8988T (cell line): Measurements from ENCODE around the gene RASGRP4.
"Not testable (repeated sequence)": the region's sequence is repeated elsewhere in the genome, so short reads cannot be mapped to it uniquely, and the experiment has no call there.

ENCODE experiments used
- DNase-seq: peaks from one replicate; pipeline ENCODE4 v3.0.0; 2011

RASGRP4 gene

DNA sequence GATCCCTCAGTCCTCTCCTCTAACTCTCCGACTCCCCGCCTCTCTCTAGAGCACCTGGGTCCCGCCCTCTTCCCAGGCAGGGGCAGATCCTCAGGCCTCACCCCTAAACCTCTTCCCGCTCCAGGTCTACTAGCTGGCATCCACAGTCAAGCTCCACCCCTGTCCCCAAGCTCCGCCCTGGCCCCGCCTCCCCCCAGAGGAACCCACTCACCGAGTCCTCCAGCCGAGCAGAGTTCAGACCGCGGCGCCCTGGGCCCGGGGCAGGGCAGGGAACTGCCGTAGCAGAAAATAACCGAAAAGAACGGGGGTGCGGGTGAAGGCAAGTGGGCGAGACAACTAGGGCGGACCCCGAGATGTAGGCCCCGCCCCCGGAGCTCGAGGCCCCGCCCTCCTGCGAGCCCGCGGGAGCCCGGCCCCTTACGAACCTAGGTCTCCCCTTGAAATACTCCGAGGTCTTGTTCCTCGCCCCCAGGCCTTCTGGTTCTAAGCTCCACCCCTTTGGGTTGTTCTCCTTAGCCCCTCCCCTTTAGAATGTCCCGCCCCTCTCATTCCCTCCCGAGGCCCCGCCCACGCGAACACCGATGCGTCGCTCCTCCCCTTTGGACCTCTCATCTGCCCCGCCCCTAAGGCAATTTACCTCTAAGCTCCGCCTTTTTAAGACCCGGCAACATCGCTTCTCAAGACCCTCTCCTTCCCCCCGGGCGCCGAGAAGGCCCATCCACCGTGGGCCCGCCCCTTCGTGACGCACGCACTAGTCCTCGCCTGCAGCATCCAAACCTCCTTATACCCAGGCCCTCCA is 38.3 kb downstream of the RASGRP4 start, which contains the start of gene GGN:
Gene GGN, minus strand, starts transcription at position 485 of the 799 bp plus-strand sequence. CDS start 773 bp downstream, outside the sequence.
- peak; percentile 100 for DNase-seq

DNA sequence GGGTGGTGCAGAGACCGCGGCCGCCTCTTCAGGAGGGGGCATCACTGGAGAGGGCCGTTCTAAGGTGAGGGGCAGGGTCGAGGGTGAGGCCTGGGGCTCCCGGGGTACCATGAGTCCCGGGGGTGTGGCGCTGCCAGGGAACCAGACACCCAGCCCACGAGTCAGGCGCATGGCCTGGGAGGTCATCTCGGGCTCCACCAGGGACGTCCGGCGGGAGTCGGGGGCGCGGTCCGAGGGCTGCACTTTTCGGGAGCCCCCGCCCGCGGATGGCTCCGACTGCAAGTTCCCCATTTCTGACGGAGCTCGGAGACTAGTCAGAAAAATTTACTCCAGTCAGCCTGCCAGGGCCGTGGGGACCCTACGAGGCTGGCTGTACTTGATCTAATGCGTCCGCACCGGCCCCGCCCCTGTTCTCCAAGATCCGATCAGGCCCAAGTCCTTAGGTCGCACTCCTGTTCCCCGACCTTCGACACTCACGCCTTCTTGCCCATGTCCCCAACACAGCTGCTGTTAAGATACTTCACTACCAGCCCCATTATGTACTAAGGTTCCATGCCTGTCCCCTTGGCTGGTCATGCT is 39.0 kb downstream of the RASGRP4 start:
- no peak for DNase-seq

DNA sequence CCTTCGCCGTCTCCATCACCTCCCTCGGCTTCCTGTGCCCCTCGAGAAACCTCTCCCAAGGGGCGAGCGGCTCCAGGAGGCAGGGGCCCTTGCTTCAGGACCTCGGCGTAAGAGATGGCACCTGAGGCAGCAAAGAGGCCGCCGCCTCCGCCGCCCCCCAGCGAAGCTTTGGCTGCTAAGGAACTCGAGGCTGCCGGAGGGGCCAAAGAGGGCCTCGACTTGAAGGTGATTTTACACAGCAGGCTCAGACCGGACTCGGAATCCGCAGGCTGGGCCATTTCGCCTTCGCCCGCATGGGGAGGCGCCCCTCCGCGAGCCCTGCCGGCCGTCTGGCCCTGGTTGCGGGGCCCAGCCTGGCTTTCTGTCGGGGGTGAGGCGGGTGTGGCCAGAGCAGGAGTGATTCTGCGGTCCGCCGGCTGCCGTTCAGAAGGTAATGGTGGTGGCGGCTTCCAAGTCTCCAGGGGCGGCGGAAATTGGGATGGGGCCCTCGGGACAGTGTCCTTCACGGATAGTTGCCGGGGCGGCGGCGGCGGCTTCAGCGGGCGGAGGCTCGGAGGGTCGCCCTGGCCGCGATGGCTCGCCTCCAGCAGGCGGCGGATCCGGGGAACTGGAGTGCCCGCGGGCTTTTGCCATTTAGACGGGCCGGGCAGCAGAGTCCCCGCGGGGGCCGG is 39.6 kb downstream of the RASGRP4 start:
- DNase-seq, result no peak

DNA sequence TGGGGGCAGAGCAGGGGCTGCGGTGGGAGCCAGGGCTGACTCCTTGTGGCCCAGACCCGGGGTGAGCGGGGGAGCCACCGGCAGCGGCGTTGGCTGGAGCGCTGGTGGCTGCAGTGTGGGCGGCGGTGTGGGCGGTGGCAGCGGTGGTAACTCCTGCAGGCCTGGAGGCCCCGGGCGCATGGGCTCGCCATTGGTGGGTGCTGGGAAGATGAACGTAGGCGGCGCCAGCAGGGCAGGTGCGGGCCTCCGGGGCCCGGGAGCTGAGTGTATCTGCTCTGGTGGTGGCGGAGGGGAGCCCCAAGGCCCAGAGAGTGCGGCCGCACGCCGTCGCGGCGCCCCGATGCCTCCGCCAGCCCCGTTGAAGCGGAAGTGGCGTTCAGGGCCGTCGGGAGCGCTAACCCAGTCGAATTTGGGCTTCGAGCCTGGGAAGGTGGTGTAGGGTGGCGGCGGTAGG is 40.2 kb downstream of the RASGRP4 start:
- no peak for DNase-seq

DNA sequence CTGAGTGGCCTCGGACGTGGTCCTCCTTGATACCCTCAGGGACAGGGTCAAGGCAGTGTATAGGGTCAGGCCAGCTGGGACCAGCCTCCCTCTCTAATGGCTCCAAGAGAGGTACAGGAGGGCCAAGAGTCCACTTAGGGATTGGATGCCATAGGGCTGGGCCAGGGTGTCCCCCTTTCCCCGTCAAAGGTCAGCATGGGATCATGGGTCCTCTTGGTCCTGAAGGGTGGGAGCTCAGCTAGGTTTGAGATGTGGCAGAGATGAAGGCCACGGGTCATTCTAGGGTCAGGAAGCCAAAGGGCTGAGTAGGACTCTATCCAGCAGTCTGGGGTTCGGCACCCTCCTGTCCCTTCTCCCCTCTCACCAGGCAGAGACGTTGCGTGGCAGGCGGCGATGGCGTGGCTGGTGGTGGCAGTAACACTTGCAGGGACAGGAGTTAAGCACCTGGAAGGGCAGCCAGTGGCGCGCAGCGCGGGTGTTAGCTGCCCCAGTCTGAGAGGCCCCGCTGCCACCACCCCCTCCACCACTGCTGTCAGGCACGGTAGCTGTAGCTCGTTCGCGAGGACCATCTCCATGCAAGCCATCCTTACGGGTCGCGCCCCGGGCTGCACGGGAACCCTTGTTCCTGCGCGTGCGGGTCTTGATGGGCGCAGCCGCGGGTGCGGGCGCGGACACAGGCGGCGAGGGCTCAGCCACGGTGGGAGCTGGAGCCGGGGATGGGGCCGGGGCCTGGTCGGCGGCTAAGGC is 40.8 kb downstream of the RASGRP4 start:
- DNase-seq, result no peak

DNA sequence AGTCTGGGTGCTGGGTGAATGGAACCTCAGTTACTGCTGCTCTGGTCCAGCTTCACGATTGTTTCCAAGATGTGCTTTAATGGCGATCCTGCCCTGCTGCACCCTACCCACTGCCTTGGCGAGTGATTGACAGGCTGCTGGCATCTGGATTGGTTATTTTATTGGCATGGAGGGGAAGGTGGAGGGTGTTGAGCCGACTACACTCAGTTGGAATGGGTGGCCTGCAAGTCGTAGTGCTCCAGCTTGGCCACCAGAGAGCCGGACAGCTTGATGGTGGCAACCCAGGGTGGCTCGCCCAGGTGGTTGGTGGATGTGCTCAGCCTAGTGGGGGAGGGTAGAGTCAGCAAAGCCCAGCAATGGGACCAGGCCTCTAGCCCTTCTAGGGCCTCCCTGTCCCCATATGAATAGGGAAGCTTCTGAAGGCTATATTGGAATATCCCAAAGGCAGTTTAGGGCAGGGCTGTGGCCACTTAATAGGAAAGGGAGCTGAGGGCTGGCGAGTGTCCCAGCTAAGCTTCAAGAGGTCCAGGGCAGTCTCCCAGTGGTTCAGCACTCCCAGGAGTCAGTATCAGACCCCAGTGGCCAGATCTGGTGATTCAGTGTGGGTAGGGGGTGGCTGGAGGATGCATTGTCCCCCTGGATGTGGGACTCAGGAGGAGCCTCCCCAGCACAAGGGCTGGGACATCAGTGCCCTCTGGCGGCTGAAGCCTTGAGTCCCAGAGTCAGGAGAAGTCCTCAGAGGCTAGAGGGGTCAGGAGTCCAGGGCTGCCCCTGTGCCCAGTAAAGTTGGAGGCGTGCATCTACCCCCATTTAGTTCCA is 41.6 kb downstream of the RASGRP4 start:
- peak; percentile 100 for DNase-seq

DNA sequence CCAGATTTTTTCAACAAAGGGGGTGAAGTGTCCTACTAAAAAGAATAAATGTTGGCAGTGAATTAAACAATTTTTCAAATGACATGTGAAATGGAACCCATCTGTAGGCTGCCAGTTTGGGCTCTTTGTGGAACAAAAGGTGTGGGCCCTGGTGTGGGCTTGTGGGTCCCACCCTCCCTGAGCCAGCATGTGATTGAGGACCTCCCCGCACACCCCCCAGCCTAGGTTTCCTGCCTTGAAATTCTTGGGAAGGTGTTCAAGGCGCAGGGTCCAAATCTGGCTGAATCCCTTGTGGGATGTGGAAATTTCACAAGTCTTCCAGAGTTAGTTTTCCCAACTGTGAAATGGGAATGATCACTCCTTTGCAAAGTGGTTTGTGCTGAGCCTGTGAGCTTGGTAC is 42.3 kb downstream of the RASGRP4 start:
- no peak for DNase-seq

DNA sequence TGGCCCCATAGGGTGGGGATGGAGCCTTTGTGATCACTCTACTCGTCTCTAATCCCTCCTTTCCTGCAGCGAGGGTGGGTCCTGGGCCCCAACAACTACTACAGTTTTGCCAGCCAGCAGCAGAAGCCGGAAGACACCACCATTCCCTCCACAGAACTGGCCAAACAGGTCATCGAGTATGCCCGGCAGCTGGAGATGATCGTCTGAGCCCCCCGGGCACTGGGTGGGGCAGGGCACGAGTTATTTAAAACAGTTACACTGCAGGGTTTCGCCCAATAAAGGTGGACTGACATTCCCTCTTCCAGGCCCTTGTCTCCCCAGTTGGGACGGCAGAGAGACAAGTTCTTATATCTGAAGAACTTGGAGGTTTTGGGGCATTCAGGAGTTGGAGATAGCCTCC is 42.8 kb downstream of the RASGRP4 start:
- DNase-seq, result no peak

DNA sequence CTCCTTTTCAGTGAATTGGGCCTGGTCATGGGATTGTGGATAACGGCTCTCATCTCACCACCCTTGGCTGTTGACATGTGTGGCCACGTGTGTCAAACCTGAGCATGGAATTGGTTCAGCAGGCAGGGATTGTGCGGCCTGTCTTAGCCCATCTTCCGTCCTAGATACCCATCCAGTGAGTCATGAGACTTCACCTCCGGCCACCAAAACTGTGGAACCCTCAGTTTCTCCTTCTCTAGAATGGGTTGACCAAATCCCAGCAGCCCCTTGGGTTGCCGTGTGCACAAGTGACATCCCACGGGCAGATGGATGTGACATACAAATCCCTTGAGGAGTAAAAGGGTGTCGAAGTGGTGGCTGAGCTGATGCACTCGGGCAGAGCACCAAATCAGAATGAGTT is 44.9 kb downstream of the RASGRP4 start:
- DNase-seq, result peak; percentile 27

DNA sequence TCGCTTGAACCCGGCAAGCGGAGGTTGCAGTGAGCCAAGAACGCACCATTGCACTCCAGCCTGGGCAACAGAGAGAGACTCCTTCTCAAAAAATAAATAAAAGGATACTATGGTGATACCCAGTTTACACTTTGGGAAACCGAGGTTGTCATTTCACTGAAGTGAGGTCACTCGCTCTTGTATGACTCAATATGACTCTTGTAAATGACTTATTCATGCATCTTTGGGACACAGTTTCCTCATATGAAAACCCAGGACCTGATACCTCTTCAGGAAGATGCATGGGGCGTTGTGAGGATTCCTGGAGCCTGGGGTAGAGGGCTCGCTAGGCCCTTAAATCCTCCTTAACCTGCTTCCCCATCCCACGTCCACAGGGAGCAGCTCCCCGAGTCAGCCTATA is 47.2 kb downstream of the RASGRP4 start:
- DNase-seq, result peak; percentile 34

DNA sequence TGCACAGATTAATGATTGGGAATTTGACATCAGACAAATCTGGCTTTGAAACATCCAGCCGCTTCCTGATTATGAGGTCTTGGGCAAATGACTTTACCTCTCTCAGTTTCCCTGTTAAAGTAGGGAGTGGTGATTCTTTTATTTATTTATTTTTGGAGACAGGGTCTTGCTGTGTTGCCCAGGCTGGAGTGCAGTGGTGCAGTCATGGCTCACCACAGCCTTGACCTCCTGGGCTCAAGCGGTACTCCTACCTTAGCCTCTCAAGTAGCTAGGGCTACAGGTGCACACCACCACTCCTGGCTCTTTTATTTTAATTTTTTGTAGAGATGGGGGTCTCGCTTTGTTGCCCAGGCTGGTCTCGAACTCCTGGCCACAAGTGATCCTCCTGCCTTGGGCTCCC is 49.0 kb downstream of the RASGRP4 start:
- no peak for DNase-seq

DNA sequence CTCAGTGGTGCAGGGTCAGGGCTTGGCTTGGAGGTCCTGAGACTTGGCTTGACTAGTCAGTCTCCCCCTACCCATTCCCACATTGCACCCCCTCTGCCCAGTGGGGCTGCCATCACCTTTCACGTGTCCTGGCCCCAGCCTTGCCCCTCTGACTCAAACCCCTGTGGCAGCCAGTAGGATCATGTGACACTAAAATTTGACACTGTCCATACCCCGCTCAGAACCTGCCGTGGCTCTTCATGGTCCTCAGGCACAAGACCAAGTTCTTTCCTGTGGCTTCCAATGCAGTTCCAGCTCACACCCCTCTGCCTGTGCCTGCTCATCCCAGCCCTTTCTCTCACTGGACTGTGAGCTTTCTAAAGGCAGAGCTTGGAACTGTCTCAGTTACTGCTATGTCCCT is 49.4 kb downstream of the RASGRP4 start:
- no peak for DNase-seq

DNA sequence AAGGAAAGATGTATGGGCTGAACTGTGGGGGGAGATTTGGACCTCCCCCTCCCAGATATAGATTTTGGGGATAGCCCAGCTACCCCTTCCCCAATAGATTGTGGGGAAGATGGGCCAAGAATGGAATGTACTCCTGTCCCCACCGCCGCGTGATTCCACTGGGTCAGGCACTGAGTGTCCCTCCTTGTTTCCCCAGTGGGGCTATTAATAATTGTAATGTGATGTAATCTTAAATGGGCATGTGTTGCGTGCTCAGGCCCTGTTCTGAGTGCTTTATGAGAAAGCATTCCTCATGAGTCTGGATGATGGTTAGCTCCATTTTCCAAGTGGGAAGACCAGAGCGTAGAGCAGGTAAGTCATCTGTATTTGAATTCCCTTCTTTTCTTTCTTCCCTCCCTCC is 50.3 kb downstream of the RASGRP4 start:
- no peak for DNase-seq

DNA sequence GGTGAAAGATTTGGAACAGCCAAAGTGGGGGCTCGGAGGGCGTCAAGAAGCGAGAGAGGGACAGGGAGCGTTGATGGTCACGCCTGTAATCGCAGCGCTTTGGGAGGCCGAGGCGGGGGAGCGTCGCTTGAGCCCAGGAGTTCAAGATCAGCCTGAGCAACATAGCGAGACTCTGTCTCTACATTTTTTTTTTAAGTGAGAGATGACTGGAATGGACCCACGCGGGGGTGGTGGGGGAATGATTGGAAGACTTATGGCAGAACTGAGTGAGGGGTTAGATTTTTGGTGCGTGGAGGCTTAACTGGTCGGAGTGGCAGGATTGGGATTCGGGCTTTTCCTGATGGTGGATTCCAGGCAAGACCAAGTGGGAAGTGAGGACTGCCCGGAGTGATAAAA is 50.9 kb downstream of the RASGRP4 start:
- DNase-seq, result no peak

DNA sequence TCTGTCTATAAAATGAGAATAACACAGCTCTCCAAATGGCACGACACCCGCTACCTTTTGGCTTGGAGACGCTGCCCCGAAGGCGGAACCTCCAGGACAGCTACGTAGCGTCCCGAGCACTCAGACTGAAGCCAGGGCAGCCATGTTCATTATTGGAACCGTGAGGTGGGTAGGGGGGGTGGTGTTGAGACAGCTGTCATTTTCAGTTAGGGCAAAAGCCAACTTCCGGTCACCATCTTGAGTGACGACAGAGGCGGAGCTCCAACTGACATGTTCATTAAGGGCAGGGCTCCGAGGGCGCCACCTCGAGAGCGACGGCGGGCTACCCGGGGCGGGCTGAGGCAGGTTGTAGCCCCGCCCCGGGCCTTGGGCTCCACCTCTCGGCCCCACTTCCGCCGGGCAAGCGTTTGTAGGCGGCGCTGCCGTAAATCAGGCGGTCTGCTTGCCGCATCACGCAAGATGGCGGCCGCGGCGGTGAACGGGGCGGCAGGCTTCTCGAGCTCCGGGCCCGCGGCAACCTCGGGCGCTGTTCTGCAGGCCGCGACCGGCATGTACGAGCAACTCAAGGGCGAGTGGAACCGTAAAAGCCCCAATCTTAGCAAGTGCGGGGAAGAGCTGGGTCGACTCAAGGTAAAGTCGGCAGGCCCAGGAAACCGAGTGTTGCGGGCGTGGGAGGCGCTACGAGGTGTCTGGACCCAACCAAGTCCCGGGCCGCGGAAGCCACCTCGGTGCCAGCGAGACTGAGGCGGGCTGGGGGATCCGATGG is 51.5 kb downstream of the RASGRP4 start, which contains the start of gene PSMD8:
Gene PSMD8, plus strand, starts transcription at position 240 of the 766 bp plus-strand sequence. Its CDS starts 31 bp downstream, at position 271.
- peak; percentile 99 for DNase-seq

DNA sequence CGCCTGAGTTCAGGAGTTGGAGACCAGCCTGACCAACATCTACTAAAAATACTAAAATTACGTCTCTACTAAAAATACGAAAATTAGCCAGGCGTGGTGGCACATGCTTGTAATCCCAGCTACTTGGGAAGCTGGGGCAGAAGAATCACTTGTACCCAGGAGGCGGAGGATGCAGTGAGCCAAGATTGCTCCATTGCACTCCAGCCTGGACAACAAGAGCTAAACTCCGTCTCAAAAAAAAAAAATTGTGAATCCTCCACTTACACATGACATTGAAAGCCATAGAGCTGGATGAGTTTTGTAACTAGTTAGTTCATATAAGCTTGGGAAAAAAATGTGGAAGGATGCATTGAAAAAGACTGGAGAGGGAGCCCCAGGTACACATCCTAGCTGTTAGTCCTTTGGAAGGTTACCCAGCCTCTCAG is 52.1 kb downstream of the RASGRP4 start:
- DNase-seq, result no peak

DNA sequence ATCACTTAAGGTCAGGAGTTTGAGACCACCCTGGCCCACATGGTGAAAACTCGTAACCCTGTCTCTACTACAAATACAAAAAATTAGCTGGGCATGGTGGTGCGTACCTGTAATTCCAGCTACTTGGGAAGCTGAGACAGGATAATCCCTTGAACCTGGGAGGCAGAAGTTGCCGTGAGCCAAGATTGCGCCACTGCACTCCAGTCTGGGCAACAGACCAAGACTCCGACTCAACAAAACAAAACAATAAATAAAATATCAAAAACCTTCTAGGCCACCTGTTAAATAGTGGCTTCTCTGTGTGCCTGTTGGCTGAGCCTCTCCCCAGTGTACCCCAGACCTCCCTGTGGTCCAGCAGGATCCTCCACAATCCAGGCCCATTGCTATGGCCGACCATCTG is 54.9 kb downstream of the RASGRP4 start:
- DNase-seq, result no peak

DNA sequence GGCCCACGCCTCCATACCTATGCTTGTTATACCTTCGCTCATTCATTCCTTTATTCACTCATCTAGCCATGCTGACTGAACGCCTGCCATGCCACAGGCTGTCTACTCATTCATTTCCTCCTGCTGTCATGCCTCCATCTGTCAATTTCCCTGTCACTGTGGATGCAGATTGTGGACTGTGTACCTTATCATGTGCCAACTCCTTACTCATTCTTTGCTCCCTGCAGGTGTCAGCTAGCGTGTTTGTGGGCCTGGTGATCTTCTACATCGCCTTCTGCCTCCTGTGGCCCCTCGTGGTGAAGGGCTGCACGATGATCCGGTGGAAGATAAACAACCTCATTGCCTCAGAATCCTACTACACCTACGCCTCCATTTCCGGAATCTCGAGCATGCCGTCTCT is 55.7 kb downstream of the RASGRP4 start:
- DNase-seq, result no peak

DNA sequence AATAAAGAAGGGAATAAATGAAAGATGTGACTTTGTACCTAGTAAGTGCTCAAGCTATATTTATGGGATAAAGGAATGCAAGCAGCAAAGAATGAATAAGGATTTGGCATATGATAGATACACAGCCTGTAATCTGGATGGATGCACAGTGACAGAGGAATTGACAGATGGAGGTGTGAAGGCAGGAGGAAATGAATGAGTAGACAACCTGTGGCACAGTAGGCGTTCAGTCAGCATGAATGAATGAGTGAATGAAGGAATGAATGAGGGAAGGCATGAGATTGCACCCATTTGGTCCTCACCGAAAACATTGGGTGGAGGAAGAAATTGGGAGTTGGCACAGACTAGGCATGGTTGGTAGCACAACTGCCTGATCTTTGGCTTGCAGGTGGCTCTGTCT is 56.4 kb downstream of the RASGRP4 start:
- DNase-seq, result no peak

DNA sequence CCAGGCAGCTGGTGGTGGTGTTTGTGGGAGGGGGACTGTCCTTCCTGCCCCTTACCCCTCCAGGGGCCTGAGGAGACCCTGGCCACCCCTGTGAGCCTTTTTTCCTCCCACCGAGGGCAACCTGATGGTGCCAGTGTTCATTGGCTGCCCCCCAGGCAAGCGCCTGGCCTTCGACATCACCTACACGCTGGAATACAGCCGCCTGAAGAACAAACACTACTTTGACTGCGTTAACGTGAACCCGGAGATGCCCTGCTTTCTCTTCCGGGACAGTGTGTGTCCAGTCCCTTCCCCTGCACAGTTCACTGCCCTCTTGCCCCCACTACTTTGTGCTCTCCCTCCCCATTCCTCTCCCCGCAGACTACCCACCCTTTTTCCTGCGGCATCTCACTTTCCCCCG is 59.0 kb downstream of the RASGRP4 start:
- no peak for DNase-seq

DNA sequence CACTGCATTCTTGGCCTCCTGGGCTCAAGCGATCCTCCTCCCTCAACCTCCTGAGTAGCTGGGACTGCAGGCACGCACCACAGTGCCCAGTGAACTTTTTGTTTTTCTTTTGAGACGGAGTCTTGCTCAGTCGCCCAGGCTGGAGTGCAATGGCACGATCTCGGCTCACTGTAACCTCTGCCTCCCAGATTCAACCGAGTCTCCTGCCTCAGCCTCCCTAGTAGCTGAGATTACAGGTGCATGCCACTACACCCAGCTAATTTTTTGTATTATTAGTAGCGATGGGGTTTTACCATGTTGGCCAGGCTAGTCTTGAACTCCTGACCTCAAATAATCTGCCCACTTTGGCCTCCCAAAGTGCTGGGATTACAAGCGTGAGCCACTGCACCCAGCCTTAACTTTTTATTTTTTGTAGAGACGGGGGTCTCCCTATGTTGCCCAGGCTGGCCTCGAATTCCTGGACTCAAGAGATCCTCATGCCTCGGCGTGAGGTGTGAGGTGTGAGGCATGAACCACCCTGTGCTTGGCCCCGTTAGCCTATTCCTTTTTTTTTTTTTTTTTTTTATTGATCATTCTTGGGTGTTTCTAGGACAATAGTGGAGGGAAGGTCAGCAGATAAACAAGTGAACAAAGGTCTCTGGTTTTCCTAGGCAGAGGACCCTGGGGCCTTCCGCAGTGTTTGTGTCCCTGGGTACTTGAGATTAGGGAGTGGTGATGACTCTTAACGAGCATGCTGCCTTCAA is 62.9 kb downstream of the RASGRP4 start:
- DNase-seq, result not testable (repeated sequence)
